Heart left ventricle (tissue), 16 donors: Measurements from ENCODE around the gene KRTCAP2. TPM values are rescaled to one million over a fixed set of nuclear protein-coding genes. Genes with fewer than 3 reads are reported as not detected.

Experiments used
- ATAC-seq, 4 donors: fragments of 200-7000 bp; cut with Tn5 transposase; one replicate each; pipeline ENCODE4 v1.9.1; 2020 to 2022; ENCODE audit warnings: moderate library complexity in 4 of 4, mild to moderate bottlenecking in 3 of 4, moderate number of reproducible peaks in 1 of 4
- DNase-seq, 5 donors: peaks; one replicate each; pipeline ENCODE4 v3.0.0-alpha.2; 2020
- H3K27ac ChIP-seq, 12 donors: fragments of 200-600 bp; sonication (generic) in 4 of 12; one replicate each; pipeline versions ENCODE4 v1.5.0 to v1.8.0; 2016 to 2022; ENCODE audit warnings: mild to moderate bottlenecking in 2 of 12
- H3K27me3 ChIP-seq, 9 donors: fragments of 200-600 bp; sonication (generic) in 2 of 9; one replicate each; pipeline versions ENCODE4 v1.5.1 to v1.8.0; 2016 to 2022; ENCODE audit warnings: mild to moderate bottlenecking in 3 of 9
- H3K36me3 ChIP-seq, 9 donors: fragments of 200-600 bp; sonication (generic) in 2 of 9; one replicate each; pipeline versions ENCODE4 v1.5.0 to v1.8.0; 2018 to 2022; ENCODE audit warnings: mild to moderate bottlenecking in 2 of 9
- H3K4me1 ChIP-seq, 12 donors: fragments of 200-600 bp; sonication (generic) in 4 of 12; one replicate each; pipeline versions ENCODE4 v1.5.0 to v1.8.0; 2016 to 2022; ENCODE audit warnings: mild to moderate bottlenecking in 3 of 12
- H3K4me3 ChIP-seq, 12 donors: fragments of 200-600 bp; sonication (generic) in 4 of 12; one replicate each; pipeline versions ENCODE4 v1.5.0 to v1.8.0; 2017 to 2022; ENCODE audit warnings: mild to moderate bottlenecking in 9 of 12, moderate library complexity in 4 of 12
- H3K9me3 ChIP-seq, 12 donors: fragments of 200-600 bp; sonication (generic) in 4 of 12; one replicate each; pipeline versions ENCODE4 v1.5.0 to v1.8.0; 2016 to 2022; ENCODE audit warnings: mild to moderate bottlenecking in 1 of 12
- CTCF ChIP-seq, 12 donors: fragments of 200-600 bp; sonication (generic) in 4 of 12; IDR thresholded peaks; one replicate each; pipeline versions ENCODE4 v1.5.0 to v1.8.0; 2018 to 2022; ENCODE audit warnings: antibody characterized with exemption in 12 of 12, mild to moderate bottlenecking in 5 of 12
- POLR2A ChIP-seq, 2 donors: fragments of 450-650 bp; IDR thresholded peaks; one replicate each; pipeline ENCODE4 v1.6.1; 2017; ENCODE audit warnings: antibody characterized with exemption in 2 of 2, mild to moderate bottlenecking in 2 of 2, moderate library complexity in 2 of 2
- WGBS, 4 donors: extraction: QIAGEN DNeasy Blood & Tissue Kit in 2 of 4; methylation state at CpG; one replicate each; pipeline versions ENCODE4 v1.1.5 to v1.1.7; 2013 to 2018; 5-methylcytosine and 5-hydroxymethylcytosine counted together
- intact Hi-C, 10 donors: fragments of 100-400 bp; cut with DNase I; formaldehyde crosslinking; loops; one replicate each; pipeline versions ENCODE4 v1.11.1 to v1.14.2; 2022
- polyA plus RNA-seq, 2 donors: library from polyadenylated mRNA; stranded (reverse); fragments of 200-250 nt; gene quantifications; one replicate each; pipeline ENCODE4 v1.2.3, GENCODE V29; 2013
- total RNA-seq, 9 donors: library from RNA; depleted of rRNA in 2 of 9; stranded (reverse); fragments of >200 nt in 2 of 9; fragmentation: NEBNext Ultra II Directional in 3 of 9; extraction: Animal tissue kit (Norgen Biotek cat#: 25700) in 3 of 9; gene quantifications; one replicate each; pipeline versions ENCODE4 v1.1.0 to v1.2.4, GENCODE V29; 2016 to 2023
- donor health status: ischemic (EF 13 %, LVEDD 7.1; RV severe dilation, severe dysfunction).
- donor health status: healthy with polysubstance abuse.
- donor health status: DM: no; HTN: yes; CAD: no.
- donor health status: DM: no; HTN: no; CAD: no.
- donor health status: ischemic (EF 25% LVEDD 6.9; RV normal size, moderate dysfunction).
- donor health status: ischemic (EF 25% LVEDD 5.7; RV mildly dilated, moderate dysfunction).
- donor health status: healthy.
- donor health status: DM: yes; HTN: yes; CAD: no.
- donor health status: ischemic (EF 35%, LVEDD 5.7; RV mildly dilated, moderate dysfunction).
- donor health status: nonischemic (EF 11% LVEDD 7.7; RV severe dilation, severe dysfunction).
- donor health status: DM: yes; HTN: yes; CAD: no.
- donor health status: PGD.
- donor health status: ischemic (EF 29% LVEDD 5.4; RV normal size, mild dysfunction).
- donor health status: nonischemic (EF 23%, LVEDD 6.1; RV moderate dilation, normal function).

The KRTCAP2 gene
- total and polyA plus RNA-seq, 11 donors = 106 to 283 (median 134) TPM

DNA sequence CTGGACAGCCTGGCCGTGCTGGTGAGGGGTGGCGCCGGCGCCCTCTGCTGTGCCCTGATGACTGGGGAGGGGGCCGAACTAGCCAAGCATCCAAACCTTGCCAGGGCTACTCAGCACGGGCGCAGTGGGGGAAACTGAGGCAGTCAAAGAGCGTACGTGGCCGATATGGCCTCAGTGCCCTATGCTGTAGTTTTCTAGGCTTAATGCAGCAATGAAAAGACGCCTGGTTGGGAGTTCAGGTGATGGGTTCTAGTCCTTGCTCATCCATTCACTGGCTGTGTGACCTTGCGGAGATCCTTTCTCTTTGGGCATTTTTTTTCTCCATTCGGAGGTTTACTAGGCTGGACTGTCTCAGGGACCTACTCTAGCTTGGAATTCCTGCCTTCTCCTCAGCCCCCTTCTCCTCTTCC, 36.2 kb upstream of the KRTCAP2 start:
- 2 to 5% (median 3%) methylated on average over 8 to 13 of the region's 13 CpGs for WGBS, 4 donors
- peaks cover 0 to 47% (median 27%) of the 10 kb centered on the region in 12 donors for H3K4me1 ChIP-seq
- peak overlapping the region; percentile 95 to 100 (median 100) for H3K27ac ChIP-seq
- no peak for DNase-seq
- H3K9me3 ChIP-seq = no peaks in the 10 kb centered on the region
- no peaks in the 10 kb centered on the region for H3K27me3 ChIP-seq
- intact Hi-C loops = loop anchor here in 6 of 10 donors (1.0 to 5.0 kb wide), 5 partner anchors 17 to 113 kb away; partner anchors contain the start of gene RUSC1 (in 1 of the 6)
- peak overlapping the region; percentile 60 to 94 (median 77) for H3K4me3 ChIP-seq
- no peak for ATAC-seq
- TF ChIP-seq POLR2A (IDR thresholded peaks at IDR 0.05) = no peak
- no peak for TF ChIP-seq CTCF (IDR thresholded peaks at IDR 0.05)
- peaks cover 0 to 18% (median 8%) of the 10 kb centered on the region in 9 donors for H3K36me3 ChIP-seq

GRCh38 chr1:155208541-155209311, 35.6 kb upstream of the KRTCAP2 start, which contains the start of gene MTX1:
Gene MTX1, plus strand, starts transcription at chr1:155208695. Its CDS starts 110 bp downstream, at chr1:155208805.
- Histone ChIP-seq H3K36me3 (peaks cover 0 to 19% (median 8%) of the 10 kb centered on the region in 9 donors), H3K27me3 (no peaks in the 10 kb centered on the region), H3K4me1 (peaks cover 0 to 47% (median 27%) of the 10 kb centered on the region in 12 donors), H3K9me3 (no peaks in the 10 kb centered on the region), H3K27ac (peak within 1 kb of the TSS; percentile 95 to 100 (median 100)), H3K4me3 (peak within 1 kb of the TSS; percentile 60 to 94 (median 77))
- DNase-seq (peak; percentile 93 to 95 (median 95)), ATAC-seq (peak; percentile 78 to 89 (median 87))
- TF ChIP-seq POLR2A (IDR thresholded peaks at IDR 0.05) (peak in 1 of 2 donors; percentile 49), CTCF (IDR thresholded peaks at IDR 0.05) (peak in 1 of 12 donors; percentile 12)
- 0 to 1% (median 0%) methylated on average over 30 to 64 of the region's 64 CpGs for WGBS, 4 donors
- intact Hi-C loops = loop anchor here in 6 of 10 donors (1.0 to 5.0 kb wide), 5 partner anchors 18 to 114 kb away; partner anchors contain the start of gene RUSC1 (in 1 of the 6)

- TF ChIP-seq POLR2A (IDR thresholded peaks at IDR 0.05) (no peak), CTCF (IDR thresholded peaks at IDR 0.05) (no peak)
- Histone ChIP-seq H3K27me3 (no peaks in the 10 kb centered on the region), H3K9me3 (no peaks in the 10 kb centered on the region), H3K4me3 (peak within 1 kb of the TSS; percentile 60 to 94 (median 77)), H3K27ac (peak within 1 kb of the TSS; percentile 95 to 100 (median 100)), H3K4me1 (peaks cover 0 to 47% (median 27%) of the 10 kb centered on the region in 12 donors), H3K36me3 (peaks cover 0 to 26% (median 8%) of the 10 kb centered on the region in 9 donors)
- intact Hi-C loops = loop anchor here in 6 of 10 donors (1.0 to 5.0 kb wide), 5 partner anchors 18 to 114 kb away; partner anchors contain the start of gene RUSC1 (in 1 of the 6)
- WGBS, 4 donors = 19 to 24% (median 21%) methylated on average over 16 to 17 of the region's 17 CpGs
- peak; percentile 53 to 69 (median 62) for DNase-seq
- peak in 3 of 4 donors; percentile 5 to 18 (median 18) for ATAC-seq
Measured at GRCh38 chr1:155207806-155208540, 34.9 kb upstream of the KRTCAP2 start, which contains the start of gene THBS3. Gene THBS3, minus strand, starts transcription at chr1:155207897. Its CDS starts 21 bp downstream, at chr1:155207876.
